Measurements from ENCODE around the gene GRAMD1B. TPM values are rescaled to one million over a fixed set of nuclear protein-coding genes. Genes with fewer than 3 reads are reported as not detected.

GRAMD1B gene
- total and polyA plus RNA-seq, 8 donors = 3.3 to 7.4 (median 4.8) TPM

- no peaks in the 10 kb centered on the region for H3K9me3 ChIP-seq
- no peaks in the 10 kb centered on the region for H3K4me1 ChIP-seq
- H3K4me3 ChIP-seq = no peak overlapping the region
- no peaks in the 10 kb centered on the region for H3K27me3 ChIP-seq
- intact Hi-C loops (cut with DNase I) = no loop called here
- no peak for TF ChIP-seq CTCF (IDR thresholded peaks at IDR 0.05)
- no peak for ATAC-seq
- no peak overlapping the region for H3K27ac ChIP-seq
- DNase-seq = no peak
- H3K36me3 ChIP-seq = no peaks in the 10 kb centered on the region
Observed at GRCh38 chr11:123493349-123494063, 63.4 kb downstream of the GRAMD1B start.

GRCh38 chr11:123494195-123495050 lies 64.4 kb downstream of the GRAMD1B start:
- no peaks in the 10 kb centered on the region for H3K4me1 ChIP-seq
- H3K4me3 ChIP-seq = no peak overlapping the region
- no peaks in the 10 kb centered on the region for H3K27me3 ChIP-seq
- TF ChIP-seq CTCF (IDR thresholded peaks at IDR 0.05) = no peak
- DNase-seq (no peak), ATAC-seq (no peak)
- no peak overlapping the region for H3K27ac ChIP-seq
- no peaks in the 10 kb centered on the region for H3K9me3 ChIP-seq
- intact Hi-C loops (cut with DNase I) = no loop called here
- H3K36me3 ChIP-seq = no peaks in the 10 kb centered on the region

- Histone ChIP-seq H3K4me1 (no peaks in the 10 kb centered on the region), H3K9me3 (no peaks in the 10 kb centered on the region), H3K36me3 (no peaks in the 10 kb centered on the region), H3K4me3 (no peak overlapping the region), H3K27me3 (no peaks in the 10 kb centered on the region), H3K27ac (no peak overlapping the region)
- intact Hi-C loops (cut with DNase I) = no loop called here
- DNase-seq (no peak), ATAC-seq (no peak)
- no peak for TF ChIP-seq CTCF (IDR thresholded peaks at IDR 0.05)
Observed at GRCh38 chr11:123504401-123504800, 74.3 kb downstream of the GRAMD1B start.

GRCh38 chr11:123505546-123506299 lies 75.7 kb downstream of the GRAMD1B start:
- DNase-seq (no peak), ATAC-seq (no peak)
- intact Hi-C loops (cut with DNase I) = no loop called here
- Histone ChIP-seq H3K27ac (no peak overlapping the region), H3K9me3 (no peaks in the 10 kb centered on the region), H3K36me3 (no peaks in the 10 kb centered on the region), H3K4me1 (no peaks in the 10 kb centered on the region), H3K4me3 (no peak overlapping the region), H3K27me3 (no peaks in the 10 kb centered on the region)
- no peak for TF ChIP-seq CTCF (IDR thresholded peaks at IDR 0.05)

- intact Hi-C loops (cut with DNase I) = no loop called here
- ATAC-seq = no peak
- no peak for DNase-seq
- no peak overlapping the region for H3K4me3 ChIP-seq
- TF ChIP-seq CTCF (IDR thresholded peaks at IDR 0.05) = no peak
- H3K4me1 ChIP-seq = no peaks in the 10 kb centered on the region
- no peaks in the 10 kb centered on the region for H3K9me3 ChIP-seq
- H3K27ac ChIP-seq = no peak overlapping the region
- no peaks in the 10 kb centered on the region for H3K36me3 ChIP-seq
- H3K27me3 ChIP-seq = peaks cover 0 to 7% of the 10 kb centered on the region in 2 donors
Observed at GRCh38 chr11:123507043-123507442, 77.0 kb downstream of the GRAMD1B start.

Data from left lung (tissue), 10 donors.